Right kidney (tissue), 1 donor: ENCODE measurements around the gene PPIL1.

Experiments
- DNase-seq: peaks from one replicate; pipeline ENCODE4 v3.0.0-alpha.2; 2016

PPIL1 gene

DNA sequence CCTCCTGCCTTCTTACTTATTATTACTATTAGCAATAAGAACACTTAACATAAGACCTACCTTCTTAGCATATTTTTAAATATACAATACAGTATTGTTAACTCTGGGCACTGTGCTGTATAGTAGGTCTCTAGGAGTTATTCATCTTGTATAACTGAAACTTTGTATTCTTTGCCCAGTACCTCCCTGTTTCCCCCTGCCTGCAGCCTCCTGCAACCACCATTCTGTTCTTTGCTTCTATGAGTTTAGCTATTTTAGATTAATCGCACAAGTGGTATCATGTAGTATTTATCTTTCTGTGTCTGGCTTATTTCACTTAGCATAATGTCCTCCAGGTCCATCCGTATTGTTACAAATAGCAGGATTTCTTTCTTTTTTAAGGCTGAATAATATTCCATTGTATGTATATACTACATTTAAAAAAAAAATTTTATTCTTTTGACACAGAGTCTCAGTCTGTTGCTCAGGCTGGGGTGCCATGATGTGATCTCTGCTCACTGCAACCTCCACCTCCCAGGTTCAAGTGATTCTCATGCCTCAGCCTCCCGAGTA lies 15.6 kb upstream of the PPIL1 start:
- DNase-seq, result no peak

DNA sequence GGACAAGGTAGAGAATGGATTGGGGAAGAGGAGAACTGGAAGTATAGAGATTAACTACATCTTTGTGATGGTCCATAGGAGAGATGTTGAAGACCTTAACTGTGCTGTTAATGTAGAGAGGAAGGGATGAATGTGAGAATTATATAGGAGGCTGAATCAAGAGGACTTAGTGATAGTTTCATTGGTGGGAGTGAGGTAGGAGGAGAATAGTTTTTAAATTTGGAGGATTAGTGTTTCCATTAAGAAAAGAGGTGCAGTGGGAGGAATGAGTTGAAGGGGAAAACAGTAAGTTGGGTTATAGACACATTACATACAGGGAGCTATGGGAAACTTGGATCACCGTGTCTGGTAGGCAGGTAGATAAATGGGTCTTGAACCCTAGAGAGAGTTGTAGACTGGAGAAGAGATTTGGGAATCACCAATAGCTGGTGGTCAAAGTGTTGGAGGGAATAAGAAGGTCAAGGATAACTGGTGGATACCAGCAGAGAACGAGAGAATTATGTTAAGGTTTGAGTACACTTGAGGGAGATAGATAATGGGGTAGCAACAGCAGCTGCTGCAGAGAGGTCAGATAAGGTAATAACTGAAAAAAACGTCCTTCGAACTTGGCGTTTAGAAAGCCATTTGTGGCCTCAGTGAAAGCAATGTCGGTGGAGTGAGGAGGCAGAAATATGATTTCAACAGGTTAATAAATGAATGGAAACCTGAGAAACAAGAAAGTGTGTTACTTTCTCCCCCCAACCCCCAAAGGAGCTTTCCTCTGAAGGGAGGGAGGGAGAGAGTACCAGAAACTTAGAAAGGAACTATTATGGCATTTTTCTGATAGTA lies 14.3 kb upstream of the PPIL1 start:
- no peak for DNase-seq

DNA sequence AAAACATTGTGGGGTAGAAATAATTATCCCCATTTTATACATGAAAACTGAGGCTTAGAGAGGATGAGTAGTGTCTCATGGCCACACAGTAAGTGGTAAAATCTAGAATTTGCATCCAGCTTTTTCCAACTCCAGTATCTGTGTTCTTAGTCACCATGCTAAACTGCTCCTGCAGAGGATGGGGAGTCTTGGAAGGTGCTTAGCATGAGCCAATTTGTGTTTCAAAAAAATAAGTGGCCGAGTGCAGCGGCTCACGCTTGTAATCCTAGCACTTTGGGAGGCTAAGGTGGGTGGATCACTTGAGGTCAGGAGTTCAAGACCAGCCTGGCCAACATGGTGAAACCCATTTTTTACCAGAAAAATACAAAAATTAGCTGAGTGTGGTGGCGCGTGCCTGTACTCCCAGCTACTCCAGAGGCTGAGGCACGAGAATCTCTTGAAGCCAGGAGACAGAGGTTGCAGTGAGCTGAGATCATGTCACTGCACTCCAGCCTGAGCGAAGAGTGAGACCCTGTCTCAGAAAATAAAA lies 13.6 kb upstream of the PPIL1 start:
- DNase-seq, result no peak

DNA sequence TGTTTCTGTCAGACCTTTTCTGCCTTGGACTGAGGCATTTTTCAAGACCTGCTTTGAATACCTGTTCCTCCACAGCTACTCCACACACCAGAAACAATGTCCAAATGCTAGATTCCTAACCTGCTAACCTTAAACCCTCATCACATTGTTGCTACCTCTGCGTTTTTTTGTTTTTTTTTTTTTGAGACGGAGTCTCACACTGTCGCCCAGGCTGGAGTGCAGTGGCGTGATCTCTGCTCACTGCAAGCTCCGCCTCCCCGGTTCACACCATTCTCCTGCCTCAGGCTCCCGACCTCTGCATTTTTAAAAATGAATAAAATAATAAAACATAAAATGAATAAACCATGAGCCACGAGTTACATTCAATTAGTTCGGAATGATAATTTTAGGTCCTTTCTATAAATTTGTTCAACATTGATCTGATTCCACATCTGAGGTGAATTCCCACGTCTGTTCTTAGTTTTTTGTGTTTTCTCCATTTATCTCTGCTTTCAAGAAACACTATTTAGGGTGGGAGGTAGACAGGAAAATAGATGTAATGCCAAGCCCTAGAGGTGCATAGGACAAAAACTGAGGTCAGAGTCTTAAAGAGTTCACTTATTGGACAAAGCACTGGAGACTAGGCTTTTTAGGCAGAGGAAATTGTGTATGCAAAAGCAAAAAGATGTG lies 12.5 kb upstream of the PPIL1 start:
- DNase-seq, result no peak

DNA sequence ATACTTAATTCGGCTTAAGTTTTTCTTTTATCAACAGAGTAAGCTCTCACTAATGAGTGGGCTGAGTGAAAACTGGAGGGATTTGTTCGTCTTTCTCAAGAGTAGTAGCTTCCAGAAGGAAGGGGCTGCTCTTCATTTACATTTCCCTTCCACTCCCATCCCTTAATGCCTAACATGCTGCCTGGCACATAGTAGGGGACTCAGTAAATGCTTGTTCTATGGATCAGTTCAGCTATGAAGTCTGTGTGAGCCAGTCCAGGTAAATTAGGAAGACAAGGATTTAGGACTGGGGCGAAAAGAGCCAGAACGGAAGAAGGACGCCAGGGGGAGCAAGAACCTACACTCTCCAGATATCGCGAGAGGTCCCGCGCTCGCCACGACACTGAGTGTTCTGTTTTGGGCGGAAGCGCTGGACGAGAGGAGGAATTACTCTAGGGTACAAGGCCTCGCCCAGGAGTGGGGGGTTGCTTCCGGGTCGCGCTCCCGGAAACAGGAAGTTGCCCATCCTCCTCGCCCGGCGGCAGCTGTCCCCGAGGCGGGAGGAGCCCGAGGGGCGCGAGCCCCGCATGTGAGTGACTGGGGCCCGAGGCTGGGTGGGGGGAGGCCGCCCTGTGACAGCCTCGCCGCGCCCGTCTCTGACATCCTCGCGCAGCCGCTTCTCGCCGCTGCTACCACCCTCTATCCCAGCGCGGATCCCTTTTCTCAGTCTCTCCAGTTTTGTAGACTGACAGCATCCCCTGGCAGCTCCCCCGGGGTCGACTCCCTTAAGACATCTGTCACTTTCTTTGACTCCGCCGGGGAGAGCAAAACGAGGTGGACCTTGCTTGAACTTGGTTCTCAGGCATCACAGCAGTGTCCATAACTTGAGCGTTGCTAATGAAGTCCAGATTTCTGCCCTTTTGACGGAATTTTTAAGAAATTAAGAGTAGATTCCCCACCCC lies 11.1 kb upstream of the PPIL1 start, which contains the start of gene C6orf89:
Gene C6orf89 (plus strand): TSS at position 492 of the 941 bp plus-strand sequence. CDS start 13,493 bp downstream, outside the sequence.
- DNase-seq, result peak; percentile 91

DNA sequence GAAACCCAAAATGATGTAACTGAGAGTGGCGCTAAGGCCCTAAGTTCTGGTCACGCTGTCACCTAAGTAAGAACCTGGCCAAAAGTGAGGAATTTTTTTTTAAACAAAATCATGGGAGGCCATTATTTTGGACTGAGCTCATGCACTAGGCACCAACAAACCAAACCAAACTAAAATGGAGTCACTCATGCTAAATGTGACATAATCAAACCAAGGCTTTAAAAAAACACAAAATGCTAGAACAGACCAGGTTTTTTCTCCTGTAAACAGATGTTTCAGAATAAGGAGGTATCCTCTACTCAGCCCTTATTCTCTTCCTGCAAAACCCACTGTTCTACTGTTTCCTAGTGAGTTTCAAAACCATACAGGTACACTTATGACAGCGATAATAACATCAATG lies 10.0 kb upstream of the PPIL1 start:
- no peak for DNase-seq

DNA sequence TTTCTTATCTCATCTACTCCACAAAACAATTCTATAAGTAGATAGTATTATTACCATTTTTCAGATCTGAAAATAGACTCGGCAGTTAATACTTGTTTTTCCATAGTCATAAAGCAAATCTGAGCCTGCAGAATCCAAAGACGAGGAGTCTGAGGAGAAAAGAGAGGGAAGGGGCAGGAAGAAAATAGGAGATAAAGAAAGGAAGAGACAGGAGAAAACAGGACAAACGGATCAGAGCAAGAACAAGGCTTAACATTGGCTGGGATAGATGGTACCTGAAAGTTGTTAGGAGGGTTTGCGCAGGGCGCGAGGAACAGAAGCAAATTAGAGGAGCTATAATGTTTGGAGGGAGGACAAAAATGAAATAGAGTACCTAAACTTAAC lies 639 bp upstream of the PPIL1 start:
- DNase-seq, result no peak

DNA sequence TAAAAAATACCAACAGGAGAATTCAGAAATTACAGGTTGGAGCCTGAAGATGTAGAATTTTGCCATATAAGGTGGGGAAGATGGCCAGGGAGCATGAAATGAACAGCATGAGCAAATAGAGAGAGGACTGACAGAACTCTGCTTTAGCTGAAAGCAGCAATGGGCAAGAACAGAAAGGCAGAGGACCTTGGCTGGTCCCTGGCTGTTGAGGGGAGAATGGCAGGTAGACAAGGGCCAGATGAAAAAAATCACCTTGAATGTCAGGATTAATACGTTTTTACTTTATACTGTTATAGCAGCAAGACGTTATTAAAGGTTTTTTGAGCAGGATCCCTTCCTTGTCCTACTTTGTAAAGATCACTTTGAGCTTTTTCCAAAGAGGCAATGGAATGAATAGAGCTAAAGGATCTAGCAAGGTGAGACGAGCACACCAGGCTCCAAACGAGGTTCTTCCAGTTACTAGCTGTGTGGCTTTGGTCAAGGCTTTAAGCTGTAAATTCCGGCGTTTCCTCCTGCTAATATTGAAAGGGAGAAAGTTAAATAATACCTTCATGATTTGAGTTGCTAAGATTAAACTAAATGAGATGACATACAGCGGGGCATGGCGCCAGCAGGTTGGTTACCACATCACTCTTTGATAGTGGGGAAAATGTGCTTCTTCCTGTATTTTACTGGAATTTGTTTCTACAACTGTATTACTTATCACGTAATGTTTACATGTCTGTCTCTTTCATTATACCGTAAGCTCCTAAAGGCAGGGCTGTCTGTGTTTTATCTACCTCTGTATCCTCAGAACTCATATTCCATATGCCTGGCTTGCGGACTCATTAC lies 776 bp downstream of the PPIL1 start:
- DNase-seq, result peak; percentile 11

DNA sequence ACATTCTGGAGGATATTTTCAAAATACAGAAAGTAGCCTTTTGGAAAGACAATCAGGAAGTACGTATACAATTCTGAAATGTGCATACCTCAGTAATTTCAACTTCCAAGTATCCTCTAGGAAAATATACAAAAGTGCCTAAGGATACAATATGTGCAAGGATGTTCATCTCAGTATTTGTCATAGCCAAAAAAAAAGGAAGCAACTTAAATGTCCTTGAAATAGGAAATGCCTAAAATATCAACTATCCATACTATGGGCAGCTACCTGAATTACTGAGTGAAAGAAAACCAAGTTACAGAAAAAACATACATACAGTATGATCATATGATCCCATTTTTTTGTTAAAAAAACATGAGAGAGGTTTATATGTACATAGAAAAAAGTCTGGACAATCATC lies 1.5 kb downstream of the PPIL1 start:
- DNase-seq, result no peak

DNA sequence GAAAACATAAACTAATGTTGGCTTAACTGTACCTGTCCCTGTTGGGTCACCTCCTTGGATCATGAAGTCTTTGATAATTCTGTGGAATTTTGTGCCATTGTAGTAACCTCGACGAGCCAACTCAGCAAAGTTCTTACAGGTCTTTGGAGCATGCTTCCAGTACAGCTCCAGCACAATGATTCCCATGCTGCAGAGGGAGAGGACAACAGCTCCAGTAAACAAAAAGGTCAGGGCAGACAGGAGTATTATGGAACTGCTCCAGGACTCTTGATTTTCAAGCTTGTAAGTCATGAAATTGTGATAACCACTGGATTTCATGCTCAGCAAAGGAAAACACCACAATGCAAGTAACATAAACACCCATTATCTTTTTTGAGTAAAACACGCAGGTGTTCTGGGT lies 2.9 kb downstream of the PPIL1 start:
- no peak for DNase-seq

DNA sequence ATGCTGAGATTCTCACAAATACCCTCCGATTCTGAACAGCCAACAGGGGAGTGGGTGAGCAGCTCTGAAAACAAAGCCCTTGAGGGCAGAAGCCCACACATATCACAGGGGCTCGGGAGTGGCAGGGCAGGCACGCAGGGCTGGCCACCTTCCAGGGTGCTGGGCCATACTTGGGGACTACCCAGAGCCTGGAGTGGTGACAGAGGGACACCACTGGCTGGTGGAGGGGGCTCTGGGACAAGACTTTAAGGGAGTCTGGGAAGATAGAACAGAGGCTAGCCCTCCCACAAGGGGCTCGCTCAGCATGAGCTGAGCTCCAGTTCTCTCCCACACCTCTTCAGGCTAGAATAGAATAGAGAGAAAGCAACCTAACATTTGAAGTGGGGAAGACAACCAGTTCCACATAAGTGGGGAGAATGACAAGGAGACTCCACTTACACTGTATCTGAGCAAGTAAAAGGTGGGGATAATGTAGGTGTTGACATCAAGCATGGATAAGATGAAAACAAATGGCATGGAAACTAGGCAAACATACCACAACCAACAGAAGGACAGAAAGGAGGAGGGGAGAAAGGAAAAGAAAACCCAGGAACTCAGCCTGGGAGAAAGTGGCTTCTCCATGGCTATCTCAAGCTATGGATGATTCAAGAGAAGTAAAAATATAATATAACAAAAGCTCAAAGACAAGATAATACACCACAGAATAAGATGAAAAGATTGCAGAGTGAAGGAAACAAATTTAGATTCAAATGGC lies 7.0 kb downstream of the PPIL1 start:
- no peak for DNase-seq

DNA sequence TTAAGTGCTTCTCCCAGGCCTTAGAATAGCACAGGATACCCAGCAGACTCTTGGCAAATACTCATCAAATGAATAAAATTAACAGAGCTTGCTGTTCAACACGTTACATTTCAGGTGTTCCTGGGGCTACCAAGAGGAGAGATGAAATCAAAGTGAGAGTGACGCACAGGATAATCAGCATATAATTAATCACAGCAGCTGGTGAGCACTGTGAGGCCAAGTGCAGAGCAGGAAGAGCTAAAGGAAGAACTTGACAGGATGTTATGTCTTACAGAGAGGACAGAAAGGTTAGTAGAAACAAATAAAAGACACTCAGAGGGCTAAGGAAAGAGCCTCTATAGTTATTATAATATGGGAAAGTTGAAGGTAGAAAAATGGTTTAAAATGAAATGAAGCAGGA lies 8.8 kb downstream of the PPIL1 start:
- no peak for DNase-seq

DNA sequence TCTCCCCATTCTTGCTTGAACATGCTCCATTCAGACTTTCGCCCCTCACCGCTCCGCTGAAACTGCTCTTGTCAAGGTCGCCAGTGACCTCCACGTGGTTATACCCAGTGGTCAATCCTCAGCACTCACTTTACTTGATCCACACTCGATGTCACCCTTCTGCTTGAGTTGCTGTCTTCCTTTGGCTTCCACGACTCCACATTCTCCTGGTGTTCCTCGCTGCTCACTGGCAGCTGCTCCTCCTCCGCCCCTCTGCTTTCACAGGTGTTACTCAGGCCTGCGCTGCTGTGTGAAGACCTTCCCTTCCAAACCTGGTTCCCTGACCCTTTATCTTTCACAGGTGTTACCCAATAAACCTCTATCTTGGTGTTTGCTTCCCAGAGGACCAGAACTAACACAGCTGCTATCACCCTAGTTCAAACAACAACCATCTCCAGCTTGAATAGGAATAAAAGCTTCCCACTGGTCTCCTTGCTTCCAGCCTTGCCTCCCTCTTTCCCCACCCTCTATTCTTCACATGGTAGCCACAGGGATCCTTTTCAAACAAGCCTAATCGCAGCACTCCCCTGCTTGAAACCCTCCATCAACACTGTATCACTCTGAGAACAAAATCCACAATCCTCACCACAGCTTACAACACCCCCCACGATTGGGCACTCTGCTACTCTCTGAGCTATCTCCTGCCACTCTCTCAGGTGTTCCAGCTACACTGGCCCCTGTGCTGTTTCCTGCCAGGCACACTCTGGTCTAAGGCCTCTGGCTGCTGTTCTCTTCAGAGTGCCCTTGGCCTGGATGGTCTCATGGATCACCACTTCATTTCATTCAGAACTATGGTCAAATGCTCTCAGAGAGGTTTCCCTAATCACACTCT lies 10.7 kb downstream of the PPIL1 start:
- DNase-seq, result no peak

DNA sequence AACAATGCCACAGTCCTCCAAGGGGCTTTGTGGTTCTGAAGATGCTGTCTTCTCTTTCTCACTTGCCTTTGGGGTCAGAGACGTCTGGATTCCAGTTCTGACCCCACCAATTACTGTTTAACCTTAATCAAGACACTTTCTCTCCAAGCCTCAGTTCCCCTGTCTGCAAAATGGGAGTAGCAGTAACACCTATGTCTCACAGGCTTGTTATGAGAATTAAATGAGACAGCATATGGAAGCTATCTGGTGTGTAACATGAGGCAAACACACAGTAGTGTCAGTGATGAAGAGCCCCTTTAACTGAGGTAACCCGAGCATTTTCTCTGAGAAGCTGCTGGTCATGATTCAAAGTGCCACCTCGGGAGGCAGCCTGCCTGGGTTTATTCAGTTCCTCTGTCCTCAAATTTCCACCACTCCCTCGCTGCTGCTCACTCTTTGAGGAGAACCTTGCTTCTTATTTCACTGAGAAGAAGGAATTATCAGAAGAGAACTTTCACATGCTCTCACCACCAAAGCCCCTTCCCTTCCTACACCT lies 11.7 kb downstream of the PPIL1 start:
- DNase-seq, result no peak

DNA sequence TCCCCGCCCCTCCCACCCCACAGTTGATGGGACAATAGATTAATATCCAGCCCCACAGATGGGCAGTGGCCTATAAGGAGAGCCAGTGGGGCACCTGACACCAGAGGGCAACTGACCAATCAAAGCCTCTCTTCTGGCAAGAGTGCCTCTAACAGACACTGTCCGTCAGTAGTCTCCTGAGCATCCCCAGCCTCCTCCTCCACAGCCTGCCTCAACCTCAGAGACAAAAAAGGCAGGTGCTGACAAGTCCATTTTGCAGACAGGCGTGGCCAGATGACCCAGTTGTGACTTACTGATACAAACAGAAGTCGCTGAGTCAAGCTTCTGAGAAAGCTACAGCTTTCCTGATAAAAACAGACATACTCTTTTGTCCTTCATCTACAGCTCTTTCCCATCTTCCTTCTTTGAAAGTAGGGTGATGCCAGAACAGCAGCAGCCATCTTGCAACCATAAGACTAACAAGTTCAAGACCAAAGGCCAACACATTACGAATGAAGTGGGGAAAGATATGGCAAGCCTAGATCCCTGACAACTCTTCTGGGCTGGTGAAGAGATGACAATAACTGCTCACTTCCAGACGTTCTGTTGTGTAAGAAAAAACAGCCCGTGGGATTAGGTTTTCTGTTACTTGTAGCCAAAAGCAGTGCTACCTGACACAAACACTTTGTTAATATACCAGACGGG lies 12.3 kb downstream of the PPIL1 start:
- no peak for DNase-seq

DNA sequence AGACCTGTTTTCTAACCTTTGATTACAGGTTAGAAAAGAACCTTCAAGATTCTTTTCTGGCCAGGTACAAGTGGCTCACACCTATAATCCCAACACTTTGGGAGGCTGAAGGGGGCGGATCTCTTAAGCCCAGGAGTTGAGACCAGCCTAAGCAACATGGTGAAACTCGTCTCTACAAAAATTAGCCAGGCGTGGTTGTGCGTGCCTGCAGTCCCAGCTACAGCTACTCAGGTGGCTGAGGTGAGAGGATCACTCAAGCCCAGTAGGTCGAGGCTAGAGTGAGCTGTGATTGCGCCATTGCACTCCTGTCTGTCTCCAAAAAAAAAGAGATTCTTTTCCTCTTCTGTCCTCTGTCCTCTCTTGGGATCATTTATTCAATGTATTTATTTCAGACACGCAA lies 14.5 kb downstream of the PPIL1 start:
- no peak for DNase-seq

DNA sequence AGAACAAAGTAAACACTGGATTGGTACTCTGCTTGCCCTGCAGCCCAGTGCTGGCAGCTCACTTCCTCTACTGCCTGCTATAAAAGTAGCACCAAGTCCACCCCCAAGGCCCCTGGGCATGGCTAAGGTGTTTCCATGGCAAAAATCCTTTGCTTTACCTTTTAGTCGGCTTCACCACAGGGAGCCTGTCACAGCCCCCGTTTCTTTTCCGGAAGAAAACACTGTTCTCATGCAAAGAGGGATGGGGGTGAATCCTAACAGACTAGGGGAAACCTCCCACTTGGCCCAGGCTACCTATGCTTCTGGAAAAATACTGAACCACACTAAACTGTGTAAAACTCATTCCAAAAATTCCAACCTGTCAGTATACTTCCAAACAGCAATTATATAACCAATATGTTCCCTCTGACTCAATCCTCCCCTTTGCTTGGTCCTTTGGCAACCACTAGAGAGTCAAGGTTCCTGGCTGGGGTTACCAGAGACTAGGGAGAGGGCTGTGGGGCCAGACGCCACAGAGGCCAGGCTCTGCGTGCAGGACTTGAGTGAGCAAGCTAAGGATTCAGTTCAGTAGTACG lies 16.1 kb downstream of the PPIL1 start:
- DNase-seq, result no peak

DNA sequence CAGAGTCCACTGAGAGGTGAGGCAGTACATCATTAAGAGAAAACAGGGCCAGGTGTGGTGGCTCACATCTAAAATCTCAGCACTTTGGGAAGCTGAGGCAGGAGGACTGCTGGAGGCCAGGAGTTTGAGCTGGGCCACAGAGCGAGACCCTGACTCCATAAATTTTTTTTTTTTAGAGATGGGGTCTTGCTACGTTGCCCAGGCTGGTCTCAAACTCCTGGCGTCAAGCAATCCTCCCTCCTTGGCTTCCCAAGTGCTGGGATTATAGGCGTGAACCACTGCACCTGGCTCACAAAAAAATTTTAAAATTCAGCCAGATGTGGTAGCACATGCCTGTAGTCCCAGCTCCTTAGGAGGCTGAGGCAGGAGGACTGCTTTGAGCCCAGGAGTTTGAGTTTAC lies 17.3 kb downstream of the PPIL1 start:
- no peak for DNase-seq
